GM19324 (cell line): Measurements from ENCODE around the gene SFMBT1.
"Not testable (repeated sequence)": the region's sequence is repeated elsewhere in the genome, so short reads cannot be mapped to it uniquely, and the experiment has no call there.

ENCODE experiments used
- ATAC-seq: cut with Tn5 transposase; IDR thresholded peaks from one replicate; pipeline ENCODE4 v1.9.1; 2021; ENCODE audit warnings: mild to moderate bottlenecking, moderate library complexity; ENCODE audit not compliant: unreplicated experiment, low FRiP score

SFMBT1 gene

GRCh38 chr3:53038679-53039375, 7.0 kb downstream of the SFMBT1 start:
- ATAC-seq: no peak

GRCh38 chr3:53035825-53036619, 9.9 kb downstream of the SFMBT1 start:
- ATAC-seq: no peak

- not testable (repeated sequence) for ATAC-seq
These were observed 10.9 kb downstream of the SFMBT1 start for GRCh38 chr3:53035018-53035417.

GRCh38 chr3:53034411-53034810, 11.5 kb downstream of the SFMBT1 start:
- ATAC-seq: not testable (repeated sequence)

GRCh38 chr3:53032609-53033008, 13.3 kb downstream of the SFMBT1 start:
- ATAC-seq: no peak

- no peak for ATAC-seq
These were observed 15.0 kb downstream of the SFMBT1 start for GRCh38 chr3:53030619-53031449.

- ATAC-seq: no peak
These were observed 17.2 kb downstream of the SFMBT1 start for GRCh38 chr3:53028641-53029040.

- ATAC-seq: no peak
These were observed 18.5 kb downstream of the SFMBT1 start for GRCh38 chr3:53027254-53027844.

- no peak for ATAC-seq
These were observed 19.3 kb downstream of the SFMBT1 start for GRCh38 chr3:53026382-53027162.

- ATAC-seq: no peak
These were observed 21.6 kb downstream of the SFMBT1 start for GRCh38 chr3:53024315-53024714.

GRCh38 chr3:53023072-53023823, 22.6 kb downstream of the SFMBT1 start:
- no peak for ATAC-seq

- no peak for ATAC-seq
These were observed 23.2 kb downstream of the SFMBT1 start for GRCh38 chr3:53022647-53023046.

GRCh38 chr3:53016236-53016635, 29.6 kb downstream of the SFMBT1 start:
- no peak for ATAC-seq

- no peak for ATAC-seq
These were observed 34.5 kb downstream of the SFMBT1 start for GRCh38 chr3:53011324-53011723.

GRCh38 chr3:53009826-53010539, 35.9 kb downstream of the SFMBT1 start:
- ATAC-seq: no peak

GRCh38 chr3:53008932-53009331, 36.9 kb downstream of the SFMBT1 start:
- no peak for ATAC-seq

GRCh38 chr3:53005854-53006513, 39.9 kb downstream of the SFMBT1 start:
- no peak for ATAC-seq

GRCh38 chr3:53005338-53005737, 40.5 kb downstream of the SFMBT1 start:
- no peak for ATAC-seq
